ENCODE measurements around the gene RSPO4.

Gene RSPO4

DNA sequence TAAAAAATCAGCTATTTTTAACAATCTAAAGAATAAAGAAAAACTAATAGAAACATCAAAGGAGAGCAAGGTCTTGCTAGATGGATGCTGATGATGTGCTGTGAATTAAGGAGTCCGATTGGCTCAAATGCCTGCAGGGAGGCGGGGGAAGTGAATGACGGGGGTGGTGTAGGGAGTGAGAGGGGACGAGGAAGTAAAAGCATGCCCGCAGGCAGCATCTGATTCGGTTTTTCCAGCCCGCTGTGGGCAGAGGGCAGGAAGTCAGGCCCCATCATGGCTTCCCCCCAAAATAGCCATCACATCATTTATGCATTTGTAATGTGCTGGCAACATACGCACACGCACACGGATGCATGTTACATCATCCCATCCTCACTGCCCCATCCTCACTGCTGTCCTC, 10.3 kb downstream of the RSPO4 start:
- H3K4me3 ChIP-seq (ENCODE audit: low read length): no peak overlapping the region
- no peak overlapping the region for H3K27ac ChIP-seq (ENCODE audit: low read length)
- H4K20me1 ChIP-seq (ENCODE audit: insufficient read depth, low read length): no peaks in the 10 kb centered on the region
- H3K4me2 ChIP-seq (ENCODE audit: low read length): no peak overlapping the region
- no peaks in the 10 kb centered on the region for H3K9me3 ChIP-seq (ENCODE audit: insufficient read depth, low read length)
- no peak overlapping the region for H2AFZ ChIP-seq (ENCODE audit: low read depth, low read length)
- H3K27me3 ChIP-seq (ENCODE audit: low read depth, low read length): peaks cover 10% of the 10 kb centered on the region; the same call in 1 of the 2 replicates
- TF ChIP-seq, protein P1, sequence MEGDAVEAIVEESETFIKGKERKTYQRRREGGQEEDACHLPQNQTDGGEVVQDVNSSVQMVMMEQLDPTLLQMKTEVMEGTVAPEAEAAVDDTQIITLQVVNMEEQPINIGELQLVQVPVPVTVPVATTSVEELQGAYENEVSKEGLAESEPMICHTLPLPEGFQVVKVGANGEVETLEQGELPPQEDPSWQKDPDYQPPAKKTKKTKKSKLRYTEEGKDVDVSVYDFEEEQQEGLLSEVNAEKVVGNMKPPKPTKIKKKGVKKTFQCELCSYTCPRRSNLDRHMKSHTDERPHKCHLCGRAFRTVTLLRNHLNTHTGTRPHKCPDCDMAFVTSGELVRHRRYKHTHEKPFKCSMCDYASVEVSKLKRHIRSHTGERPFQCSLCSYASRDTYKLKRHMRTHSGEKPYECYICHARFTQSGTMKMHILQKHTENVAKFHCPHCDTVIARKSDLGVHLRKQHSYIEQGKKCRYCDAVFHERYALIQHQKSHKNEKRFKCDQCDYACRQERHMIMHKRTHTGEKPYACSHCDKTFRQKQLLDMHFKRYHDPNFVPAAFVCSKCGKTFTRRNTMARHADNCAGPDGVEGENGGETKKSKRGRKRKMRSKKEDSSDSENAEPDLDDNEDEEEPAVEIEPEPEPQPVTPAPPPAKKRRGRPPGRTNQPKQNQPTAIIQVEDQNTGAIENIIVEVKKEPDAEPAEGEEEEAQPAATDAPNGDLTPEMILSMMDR (IDR thresholded peaks at IDR 0.05; ENCODE audit: low read depth, low read length): no peak
- TF ChIP-seq EZH2phosphoT487 (IDR thresholded peaks at IDR 0.05; ENCODE audit: low read depth): no peak
- H3K4me1 ChIP-seq (ENCODE audit: low read length): no peaks in the 10 kb centered on the region
- no peaks in the 10 kb centered on the region for H3K36me3 ChIP-seq (replicated peaks; ENCODE audit: low read depth, low read length)
- no peak overlapping the region for H3K9ac ChIP-seq (ENCODE audit: low read length)
- H3K79me2 ChIP-seq (ENCODE audit: low read length): no peaks in the 10 kb centered on the region

DNA sequence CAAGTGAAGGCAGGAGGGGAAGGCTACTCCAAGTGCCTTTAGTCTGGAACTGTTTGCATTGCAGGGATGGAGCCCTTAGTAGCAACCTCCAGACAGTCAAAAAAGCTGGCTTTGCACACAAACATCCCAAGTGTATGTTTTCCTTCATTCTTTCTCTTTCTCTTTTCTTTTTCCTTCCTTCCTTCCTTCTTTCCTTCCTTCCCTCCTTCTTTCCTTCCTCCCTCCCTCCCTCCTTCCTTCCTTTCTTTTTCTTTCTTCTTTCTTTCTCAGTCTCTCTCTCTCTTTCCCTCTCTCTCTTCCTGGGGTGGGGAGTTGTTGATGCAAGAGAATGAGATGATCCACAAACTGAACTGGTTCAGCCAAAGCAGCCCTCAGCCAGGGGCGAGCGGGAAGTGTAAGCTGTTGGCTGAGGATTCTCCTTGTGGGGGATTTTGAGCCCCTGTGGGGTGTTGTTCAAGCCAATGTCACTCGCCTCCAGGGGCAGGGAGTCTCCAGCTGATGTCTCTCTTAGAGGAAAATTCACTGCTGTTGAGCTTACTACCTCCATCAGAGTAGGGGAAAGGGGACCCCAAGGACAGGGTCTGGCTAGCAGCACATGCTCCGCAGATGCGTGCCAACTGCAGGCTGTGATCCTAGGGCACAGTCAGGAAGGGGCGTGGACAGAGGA, 11.7 kb downstream of the RSPO4 start:
- Histone ChIP-seq H2AFZ (ENCODE audit: low read depth, low read length) (no peak overlapping the region), H3K4me2 (ENCODE audit: low read length) (no peak overlapping the region), H4K20me1 (ENCODE audit: insufficient read depth, low read length) (no peaks in the 10 kb centered on the region), H3K4me1 (ENCODE audit: low read length) (no peaks in the 10 kb centered on the region), H3K27ac (ENCODE audit: low read length) (no peak overlapping the region), H3K36me3 (replicated peaks; ENCODE audit: low read depth, low read length) (no peaks in the 10 kb centered on the region), H3K4me3 (ENCODE audit: low read length) (no peak overlapping the region), H3K27me3 (ENCODE audit: low read depth, low read length) (peaks cover 24% of the 10 kb centered on the region; the same call in 1 of the 2 replicates), H3K79me2 (ENCODE audit: low read length) (no peaks in the 10 kb centered on the region), H3K9ac (ENCODE audit: low read length) (no peak overlapping the region), H3K9me3 (ENCODE audit: insufficient read depth, low read length) (no peaks in the 10 kb centered on the region)
- TF ChIP-seq, protein P1 (IDR thresholded peaks at IDR 0.05; ENCODE audit: low read depth, low read length): no peak
- no peak for TF ChIP-seq EZH2phosphoT487 (IDR thresholded peaks at IDR 0.05; ENCODE audit: low read depth)

DNA sequence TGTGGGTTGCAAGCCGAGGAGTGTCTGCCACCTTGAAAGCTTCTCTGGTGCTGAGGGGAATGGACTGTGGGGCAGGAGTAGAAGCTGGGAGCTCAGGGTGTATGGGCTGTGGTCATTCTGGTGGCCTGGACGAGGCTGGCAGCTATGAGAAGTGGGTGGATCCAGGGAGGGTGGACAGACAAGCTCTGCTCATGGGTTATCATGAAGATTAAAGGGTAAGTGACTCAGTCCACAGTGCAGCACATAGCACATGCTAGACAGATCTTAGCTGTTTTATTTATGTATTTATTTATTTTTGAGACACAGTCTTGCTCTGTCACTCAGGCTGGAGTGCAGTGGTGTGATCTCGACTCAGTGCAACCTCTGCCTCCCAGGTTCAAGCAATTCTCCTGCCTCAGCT, 13.8 kb downstream of the RSPO4 start:
- no peaks in the 10 kb centered on the region for H3K9me3 ChIP-seq (ENCODE audit: insufficient read depth, low read length)
- TF ChIP-seq, protein P1 (IDR thresholded peaks at IDR 0.05; ENCODE audit: low read depth, low read length): no peak
- TF ChIP-seq EZH2phosphoT487 (IDR thresholded peaks at IDR 0.05; ENCODE audit: low read depth): no peak
- H3K4me2 ChIP-seq (ENCODE audit: low read length): no peak overlapping the region

GRCh38 chr20:987677-988076, 14.4 kb downstream of the RSPO4 start:
- H3K79me2 ChIP-seq (ENCODE audit: low read length): no peaks in the 10 kb centered on the region
- no peaks in the 10 kb centered on the region for H3K4me1 ChIP-seq (ENCODE audit: low read length)
- H3K36me3 ChIP-seq (replicated peaks; ENCODE audit: low read depth, low read length): no peaks in the 10 kb centered on the region
- no peaks in the 10 kb centered on the region for H3K9me3 ChIP-seq (ENCODE audit: insufficient read depth, low read length)
- no peak overlapping the region for H3K9ac ChIP-seq (ENCODE audit: low read length)
- peaks cover 31% of the 10 kb centered on the region for H3K27me3 ChIP-seq (ENCODE audit: low read depth, low read length)
- H4K20me1 ChIP-seq (ENCODE audit: insufficient read depth, low read length): no peaks in the 10 kb centered on the region
- H3K27ac ChIP-seq (ENCODE audit: low read length): no peak overlapping the region
- no peak for TF ChIP-seq EZH2phosphoT487 (IDR thresholded peaks at IDR 0.05; ENCODE audit: low read depth)
- TF ChIP-seq, protein P1 (IDR thresholded peaks at IDR 0.05; ENCODE audit: low read depth, low read length): no peak
- H3K4me3 ChIP-seq (ENCODE audit: low read length): no peak overlapping the region
- no peak overlapping the region for H2AFZ ChIP-seq (ENCODE audit: low read depth, low read length)
- H3K4me2 ChIP-seq (ENCODE audit: low read length): no peak overlapping the region

More for the DNA sequence above, 13.8 kb downstream of the RSPO4 start:
- Histone ChIP-seq H3K4me3 (ENCODE audit: low read length) (no peak overlapping the region), H3K79me2 (ENCODE audit: low read length) (no peaks in the 10 kb centered on the region), H4K20me1 (ENCODE audit: insufficient read depth, low read length) (no peaks in the 10 kb centered on the region), H3K27ac (ENCODE audit: low read length) (no peak overlapping the region), H2AFZ (ENCODE audit: low read depth, low read length) (no peak overlapping the region), H3K9ac (ENCODE audit: low read length) (no peak overlapping the region), H3K27me3 (ENCODE audit: low read depth, low read length) (peaks cover 30% of the 10 kb centered on the region; the same call in 1 of the 2 replicates), H3K4me1 (ENCODE audit: low read length) (no peaks in the 10 kb centered on the region), H3K36me3 (replicated peaks; ENCODE audit: low read depth, low read length) (no peaks in the 10 kb centered on the region)
